GM08714 (cell line): ENCODE results near the gene UQCRH.
"Not testable (repeated sequence)": the region's sequence is repeated elsewhere in the genome, so short reads cannot be mapped to it uniquely, and the experiment has no call there.

ENCODE experiments used
- H3K4me3 ChIP-seq: fragments of 200-500 bp; sonication (Bioruptor generic); 2 replicates; pipeline ENCODE4 v1.5.1; 2014; ENCODE audit warnings: mild to moderate bottlenecking, low read length, inconsistent platforms
- ZNF274 ChIP-seq: IDR thresholded peaks from 2 replicates; pipeline ENCODE4 v1.6.1; 2012; ENCODE audit warnings: mild to moderate bottlenecking, low read depth, low read length

The UQCRH gene

GRCh38 chr1:46363121-46363520 is 59.6 kb downstream of the UQCRH start:
- H3K4me3 ChIP-seq: no peak overlapping the region
- TF ChIP-seq ZNF274: no peak

DNA sequence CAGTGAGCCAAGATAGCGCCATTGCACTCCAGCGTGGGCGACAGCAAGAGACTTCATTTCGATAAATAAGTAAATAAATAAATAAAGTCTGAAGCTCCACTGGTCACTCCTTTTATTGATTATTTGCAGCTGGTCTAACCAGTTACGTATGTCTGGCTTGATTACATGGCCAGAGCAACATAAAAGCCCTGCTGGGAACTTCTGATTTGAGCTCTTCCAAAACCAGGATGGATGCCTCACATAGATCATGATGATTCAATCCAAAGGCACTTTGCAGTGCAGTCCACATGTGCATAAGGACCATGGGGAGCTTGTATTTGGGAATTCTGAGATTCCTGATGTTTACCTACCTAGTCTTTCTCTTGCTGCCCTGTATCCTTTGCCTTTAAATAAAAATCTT is 61.1 kb downstream of the UQCRH start:
- H3K4me3 ChIP-seq: no peak overlapping the region
- TF ChIP-seq ZNF274: no peak

DNA sequence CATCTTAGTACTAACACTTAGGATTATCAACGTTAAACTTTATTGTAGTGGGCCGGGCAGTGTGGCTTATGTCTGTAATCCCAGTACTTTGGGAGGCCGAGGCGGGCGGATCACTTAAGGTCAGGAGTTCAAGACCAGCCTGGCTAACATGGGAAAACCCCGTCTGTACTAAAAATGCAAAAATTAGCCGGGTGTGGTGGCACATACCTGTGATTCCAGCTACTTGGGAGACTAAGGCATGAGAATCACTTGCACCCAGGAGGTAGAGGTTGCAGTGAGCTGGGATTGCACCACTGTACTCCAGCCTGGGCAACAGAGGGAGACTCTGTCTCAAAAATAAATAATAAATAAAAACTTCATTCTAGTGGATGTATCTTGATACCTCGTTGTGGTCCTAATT is 62.3 kb downstream of the UQCRH start:
- not testable (repeated sequence) for H3K4me3 ChIP-seq
